Spleen (tissue), 11 donors: ENCODE measurements around the gene LRRC8D. TPM values are rescaled to one million over a fixed set of nuclear protein-coding genes. Genes with fewer than 3 reads are reported as not detected.

Experiments used
- DNase-seq: peaks from one replicate; pipeline ENCODE4 v3.0.0-alpha.2; 2020
- H3K27ac ChIP-seq, 8 donors: fragments of 200-600 bp; sonication (generic) in 7 of 8; 1 replicate in 4 of 8; 2 replicates in 4 of 8; pipeline versions ENCODE4 v1.5.0 to v1.8.0; 2016 to 2021; ENCODE audit warnings: inconsistent platforms in 4 of 8, mild to moderate bottlenecking in 4 of 8, moderate library complexity in 1 of 8
- H3K27me3 ChIP-seq, 7 donors: fragments of 200-600 bp; sonication (generic) in 6 of 7; replicated peaks in 1 of 7; 1 replicate in 4 of 7; 2 replicates in 3 of 7; pipeline versions ENCODE4 v1.5.0 to v1.8.0; 2016 to 2021; ENCODE audit warnings: inconsistent platforms in 3 of 7, mild to moderate bottlenecking in 1 of 7
- H3K36me3 ChIP-seq, 6 donors: fragments of 200-600 bp; sonication (generic) in 5 of 6; 1 replicate in 4 of 6; 2 replicates in 2 of 6; pipeline versions ENCODE4 v1.5.0 to v1.8.0; 2016 to 2021; ENCODE audit warnings: inconsistent platforms in 2 of 6
- H3K4me1 ChIP-seq, 6 donors: fragments of 200-600 bp; sonication (generic) in 5 of 6; 1 replicate in 3 of 6; 2 replicates in 3 of 6; pipeline versions ENCODE4 v1.5.0 to v1.8.0; 2016 to 2021; ENCODE audit warnings: inconsistent platforms in 3 of 6
- H3K4me3 ChIP-seq, 8 donors: fragments of 200-600 bp; sonication (generic) in 7 of 8; 1 replicate in 4 of 8; 2 replicates in 4 of 8; pipeline versions ENCODE4 v1.5.0 to v1.8.0; 2016 to 2021; ENCODE audit warnings: inconsistent platforms in 4 of 8, mild to moderate bottlenecking in 4 of 8, moderate library complexity in 2 of 8
- H3K9me3 ChIP-seq, 8 donors: fragments of 200-600 bp; sonication (generic) in 7 of 8; 1 replicate in 4 of 8; 2 replicates in 4 of 8; pipeline versions ENCODE4 v1.5.0 to v1.8.0; 2016 to 2021; ENCODE audit warnings: inconsistent platforms in 4 of 8
- POLR2A ChIP-seq, 3 donors: fragments of 450-650 bp; IDR thresholded peaks; one replicate each; pipeline ENCODE4 v1.5.1; 2017; ENCODE audit warnings: antibody characterized with exemption in 3 of 3, mild to moderate bottlenecking in 1 of 3
- POLR2AphosphoS5 ChIP-seq, 3 donors: sonication (generic); formaldehyde crosslinking; IDR thresholded peaks; one replicate each; pipeline ENCODE4 v1.5.1; 2017; ENCODE audit warnings: antibody characterized with exemption in 3 of 3
- WGBS, 5 donors: extraction: QIAGEN DNeasy Blood & Tissue Kit in 3 of 5; methylation state at CpG; one replicate each; pipeline versions ENCODE4 v1.1.5 to v1.1.7; 2013 to 2018; 5-methylcytosine and 5-hydroxymethylcytosine counted together
- intact Hi-C: fragments of 100-400 bp; cut with DNase I; formaldehyde crosslinking; loops from one replicate; pipeline ENCODE4 v1.15.0; 2023; ENCODE audit warnings: low total_unique reads
- polyA plus RNA-seq, 3 donors: library from polyadenylated mRNA; stranded (reverse); fragments of 200-250 nt; gene quantifications; one replicate each; pipeline ENCODE4 v1.2.1, GENCODE V29; 2013
- total RNA-seq, 7 donors: library from RNA; depleted of rRNA in 3 of 7; stranded (reverse); fragments of >200 nt in 3 of 7; fragmentation: NEBNext Ultra II Directional in 4 of 7; extraction: Animal tissue kit (Norgen Biotek cat#: 25700) in 4 of 7; gene quantifications; one replicate each; pipeline versions ENCODE4 v1.1.0 to v1.2.1, GENCODE V29; 2016 to 2021
- TF ChIP-seq, protein P1 (sequence below), 11 experiments: fragments of 200-600 bp in 7 of 11; fragments of 450-650 bp in 4 of 11; sonication (generic) in 4 of 11; IDR thresholded peaks in 8 of 11; conservative IDR thresholded peaks in 3 of 11; 1 replicate in 7 of 11; 2 replicates in 4 of 11; pipeline versions ENCODE4 v1.4.0 to v1.8.0; 2016 to 2021; ENCODE audit warnings: antibody characterized with exemption in 11 of 11, inconsistent platforms in 4 of 11, mild to moderate bottlenecking in 1 of 11
- donor health status: healthy with polysubstance abuse.
- donor health status: DM: no; HTN: no; CAD: no; lungs with moderate emphysema.
- donor health status: DM: no; HTN: no; CAD: no.
- donor health status: Bipolar disorder and iron deficiency.
- donor health status: healthy.
- donor health status: DM: no; HTN: no; CAD: no.
- donor health status: DM: yes; HTN: yes; CAD: no.

The LRRC8D gene
- total and polyA plus RNA-seq, 10 donors, result 12.8 to 42.0 (median 34.5) TPM

DNA sequence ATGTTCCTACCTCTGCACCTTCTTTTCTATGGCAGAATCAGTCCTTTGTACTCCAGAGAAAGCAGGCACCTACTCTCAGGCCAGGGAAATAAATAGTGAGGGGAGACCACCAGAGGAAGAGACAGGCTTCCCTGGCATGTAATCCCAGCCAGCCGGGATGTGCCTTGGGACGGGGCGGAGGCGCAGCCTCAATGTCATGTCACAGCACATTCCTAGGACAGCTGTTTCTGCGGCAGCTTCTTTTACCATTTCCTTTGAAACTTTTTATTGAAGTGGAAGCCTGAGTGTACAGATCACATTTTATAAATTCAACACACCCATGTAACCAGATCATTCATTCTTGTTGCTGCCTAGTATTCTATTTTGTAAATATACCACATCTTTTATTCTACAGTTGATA, 106.2 kb downstream of the LRRC8D start:
- peaks cover 0 to 8% (median 0%) of the 10 kb centered on the region in 8 donors for H3K9me3 ChIP-seq
- DNase-seq, result no peak
- TF ChIP-seq POLR2A (IDR thresholded peaks at IDR 0.05), result no peak
- TF ChIP-seq, protein P1, sequence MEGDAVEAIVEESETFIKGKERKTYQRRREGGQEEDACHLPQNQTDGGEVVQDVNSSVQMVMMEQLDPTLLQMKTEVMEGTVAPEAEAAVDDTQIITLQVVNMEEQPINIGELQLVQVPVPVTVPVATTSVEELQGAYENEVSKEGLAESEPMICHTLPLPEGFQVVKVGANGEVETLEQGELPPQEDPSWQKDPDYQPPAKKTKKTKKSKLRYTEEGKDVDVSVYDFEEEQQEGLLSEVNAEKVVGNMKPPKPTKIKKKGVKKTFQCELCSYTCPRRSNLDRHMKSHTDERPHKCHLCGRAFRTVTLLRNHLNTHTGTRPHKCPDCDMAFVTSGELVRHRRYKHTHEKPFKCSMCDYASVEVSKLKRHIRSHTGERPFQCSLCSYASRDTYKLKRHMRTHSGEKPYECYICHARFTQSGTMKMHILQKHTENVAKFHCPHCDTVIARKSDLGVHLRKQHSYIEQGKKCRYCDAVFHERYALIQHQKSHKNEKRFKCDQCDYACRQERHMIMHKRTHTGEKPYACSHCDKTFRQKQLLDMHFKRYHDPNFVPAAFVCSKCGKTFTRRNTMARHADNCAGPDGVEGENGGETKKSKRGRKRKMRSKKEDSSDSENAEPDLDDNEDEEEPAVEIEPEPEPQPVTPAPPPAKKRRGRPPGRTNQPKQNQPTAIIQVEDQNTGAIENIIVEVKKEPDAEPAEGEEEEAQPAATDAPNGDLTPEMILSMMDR (IDR thresholded peaks at IDR 0.05 in 8 of 11, conservative IDR thresholded peaks at IDR 0.05 in 3 of 11), result no peak
- TF ChIP-seq POLR2AphosphoS5 (IDR thresholded peaks at IDR 0.05), result peak in 1 of 3 donors; percentile 25

GRCh38 chr1:89927478-89927877, 106.6 kb downstream of the LRRC8D start:
- Histone ChIP-seq H3K4me1 (peaks cover 0 to 26% (median 3%) of the 10 kb centered on the region in 6 donors), H3K27me3 (no peaks in the 10 kb centered on the region), H3K36me3 (peaks cover 0 to 25% (median 0%) of the 10 kb centered on the region in 6 donors), H3K4me3 (no peak overlapping the region), H3K27ac (peak overlapping the region in 3 of 8 donors; percentile 31 to 68 (median 59)), H3K9me3 (peaks cover 0 to 8% (median 0%) of the 10 kb centered on the region in 8 donors)
- no peak for DNase-seq
- 81 to 96% (median 93%) methylated on average over 1 of the region's 1 CpG for WGBS, 5 donors
- intact Hi-C loops, result no loop called here
- TF ChIP-seq, protein P1 (IDR thresholded peaks at IDR 0.05 in 8 of 11, conservative IDR thresholded peaks at IDR 0.05 in 3 of 11), result no peak
- TF ChIP-seq POLR2AphosphoS5 (IDR thresholded peaks at IDR 0.05) (no peak), POLR2A (IDR thresholded peaks at IDR 0.05) (no peak)

More for the DNA sequence above, 106.2 kb downstream of the LRRC8D start:
- Histone ChIP-seq H3K4me1 (peaks cover 0 to 26% (median 3%) of the 10 kb centered on the region in 6 donors), H3K36me3 (peaks cover 0 to 24% (median 0%) of the 10 kb centered on the region in 6 donors), H3K4me3 (no peak overlapping the region), H3K27me3 (no peaks in the 10 kb centered on the region), H3K27ac (peak overlapping the region in 5 of 8 donors; percentile 18 to 68 (median 42))
- intact Hi-C loops, result no loop called here
- 62 to 81% (median 75%) methylated on average over 5 of the region's 5 CpGs for WGBS, 5 donors

DNA sequence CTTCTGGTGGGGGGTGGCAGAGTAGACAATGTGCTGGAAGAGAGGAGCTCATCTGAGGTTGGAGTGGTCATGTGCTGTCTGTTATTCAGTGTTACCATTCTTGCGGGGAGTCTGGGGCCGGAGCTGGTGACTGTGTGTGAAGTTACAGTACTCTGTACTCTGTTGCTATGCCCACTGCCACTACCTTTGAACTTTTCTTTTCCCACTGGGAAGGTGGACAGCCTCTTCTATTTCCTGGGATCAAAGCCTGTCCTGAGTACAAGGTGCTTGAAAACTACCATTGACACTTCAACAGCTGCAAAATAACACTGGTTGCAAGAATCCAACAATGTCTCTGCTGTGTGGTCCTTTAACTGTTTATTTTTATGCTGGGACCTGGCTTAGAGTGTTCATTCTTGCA, 107.7 kb downstream of the LRRC8D start:
- peaks cover 0 to 31% (median 8%) of the 10 kb centered on the region in 6 donors for H3K36me3 ChIP-seq
- no peak overlapping the region for H3K4me3 ChIP-seq
- H3K4me1 ChIP-seq, result peaks cover 0 to 26% (median 3%) of the 10 kb centered on the region in 6 donors
- H3K27me3 ChIP-seq, result no peaks in the 10 kb centered on the region
- intact Hi-C loops, result no loop called here
- WGBS, 5 donors, result 88 to 100% (median 100%) methylated on average over 2 of the region's 2 CpGs
- no peak for DNase-seq
- peaks cover 0 to 5% (median 0%) of the 10 kb centered on the region in 8 donors for H3K9me3 ChIP-seq
- no peak overlapping the region for H3K27ac ChIP-seq
- no peak for TF ChIP-seq POLR2A (IDR thresholded peaks at IDR 0.05)
- TF ChIP-seq, protein P1 (IDR thresholded peaks at IDR 0.05 in 8 of 11, conservative IDR thresholded peaks at IDR 0.05 in 3 of 11), result no peak
- TF ChIP-seq POLR2AphosphoS5 (IDR thresholded peaks at IDR 0.05), result no peak

DNA sequence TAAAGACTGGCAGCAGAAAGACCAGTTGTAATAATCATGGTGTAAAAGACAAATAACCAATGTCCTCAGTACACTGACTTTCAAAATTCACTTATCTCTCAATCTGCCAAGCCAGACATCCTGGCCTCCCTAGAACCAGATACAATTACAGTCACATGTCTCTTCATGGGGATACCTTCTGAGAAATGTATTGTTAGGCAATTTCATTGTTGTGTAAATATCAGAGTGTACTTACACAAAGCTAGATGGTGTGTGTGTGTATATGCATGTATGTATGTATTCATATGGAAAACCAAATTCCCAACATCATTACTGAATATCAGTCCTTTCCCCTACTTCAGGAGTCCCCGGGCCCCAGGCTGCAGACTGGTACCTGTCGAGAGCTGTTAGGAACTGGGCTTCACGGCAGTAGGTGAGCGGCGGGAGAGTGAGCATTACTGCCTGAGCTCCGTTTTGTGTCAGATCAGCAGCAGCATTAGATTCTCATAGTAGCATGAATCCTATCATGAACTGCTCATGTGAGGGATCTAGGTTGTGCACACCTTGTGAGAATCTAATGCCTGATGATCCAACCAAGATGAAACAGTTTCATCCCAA, 108.7 kb downstream of the LRRC8D start:
- Histone ChIP-seq H3K4me1 (peaks cover 0 to 26% (median 3%) of the 10 kb centered on the region in 6 donors), H3K36me3 (peaks cover 0 to 35% (median 17%) of the 10 kb centered on the region in 6 donors), H3K4me3 (no peak overlapping the region), H3K27me3 (no peaks in the 10 kb centered on the region), H3K9me3 (no peaks in the 10 kb centered on the region), H3K27ac (no peak overlapping the region)
- no peak for TF ChIP-seq POLR2AphosphoS5 (IDR thresholded peaks at IDR 0.05)
- WGBS, 5 donors, result 95 to 99% (median 97%) methylated on average over 6 of the region's 6 CpGs
- intact Hi-C loops, result no loop called here
- DNase-seq, result no peak
